ENCODE results near the gene TAC3.

DNA sequence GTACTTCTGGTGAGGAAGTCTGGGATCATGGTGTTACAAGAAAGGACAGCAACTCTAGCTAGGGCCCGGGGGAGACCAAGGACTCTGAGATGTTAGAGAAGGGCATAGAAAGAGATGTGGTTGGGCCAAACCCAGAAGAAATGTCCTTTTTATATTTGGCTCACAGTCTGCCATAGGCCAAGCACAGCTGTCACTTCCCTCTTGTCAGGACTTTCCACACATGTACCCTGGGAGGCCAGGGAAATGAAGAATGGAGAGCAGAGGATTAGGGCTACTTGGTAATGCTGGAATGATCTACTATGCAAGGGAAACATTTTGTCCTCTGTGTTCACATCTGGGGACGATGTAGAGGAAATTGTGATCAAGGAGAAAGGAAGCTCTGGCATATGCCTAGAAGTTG, 24.4 kb upstream of the TAC3 start:
- TF ChIP-seq, protein P1, sequence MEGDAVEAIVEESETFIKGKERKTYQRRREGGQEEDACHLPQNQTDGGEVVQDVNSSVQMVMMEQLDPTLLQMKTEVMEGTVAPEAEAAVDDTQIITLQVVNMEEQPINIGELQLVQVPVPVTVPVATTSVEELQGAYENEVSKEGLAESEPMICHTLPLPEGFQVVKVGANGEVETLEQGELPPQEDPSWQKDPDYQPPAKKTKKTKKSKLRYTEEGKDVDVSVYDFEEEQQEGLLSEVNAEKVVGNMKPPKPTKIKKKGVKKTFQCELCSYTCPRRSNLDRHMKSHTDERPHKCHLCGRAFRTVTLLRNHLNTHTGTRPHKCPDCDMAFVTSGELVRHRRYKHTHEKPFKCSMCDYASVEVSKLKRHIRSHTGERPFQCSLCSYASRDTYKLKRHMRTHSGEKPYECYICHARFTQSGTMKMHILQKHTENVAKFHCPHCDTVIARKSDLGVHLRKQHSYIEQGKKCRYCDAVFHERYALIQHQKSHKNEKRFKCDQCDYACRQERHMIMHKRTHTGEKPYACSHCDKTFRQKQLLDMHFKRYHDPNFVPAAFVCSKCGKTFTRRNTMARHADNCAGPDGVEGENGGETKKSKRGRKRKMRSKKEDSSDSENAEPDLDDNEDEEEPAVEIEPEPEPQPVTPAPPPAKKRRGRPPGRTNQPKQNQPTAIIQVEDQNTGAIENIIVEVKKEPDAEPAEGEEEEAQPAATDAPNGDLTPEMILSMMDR (IDR thresholded peaks at IDR 0.05), result no peak
- TF ChIP-seq POLR2AphosphoS5 (IDR thresholded peaks at IDR 0.05; ENCODE audit: insufficient read depth in 1 of 2, low read depth in 1 of 2), result no peak
